LoVo (cell line): Measurements from ENCODE around the gene VPS13D.
"Not testable (repeated sequence)": the region's sequence is repeated elsewhere in the genome, so short reads cannot be mapped to it uniquely, and the experiment has no call there.

Source experiments
- DNase-seq: peaks from one replicate; pipeline ENCODE4 v3.0.0-alpha.2; 2016; ENCODE audit warnings: low spot score

VPS13D gene

DNA sequence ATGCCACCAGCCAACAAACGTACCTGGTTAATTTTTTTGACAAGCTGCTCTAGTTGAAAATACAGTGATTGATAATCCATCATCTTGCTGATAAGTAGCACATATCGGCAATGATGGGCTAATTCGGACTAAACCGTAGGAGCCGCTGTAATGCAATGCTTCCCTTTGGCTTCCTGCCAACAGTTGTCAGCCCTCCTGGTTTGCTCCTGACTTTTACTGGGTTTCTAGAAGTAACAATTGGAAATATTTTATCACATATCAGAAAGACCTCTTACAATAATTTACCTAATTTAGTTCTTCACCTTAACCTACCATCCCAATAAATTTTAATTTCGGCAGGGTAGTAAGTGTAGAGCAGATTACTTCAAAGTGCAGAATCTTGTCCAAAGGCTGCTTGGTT, 239.7 kb downstream of the VPS13D start:
- no peak for DNase-seq

DNA sequence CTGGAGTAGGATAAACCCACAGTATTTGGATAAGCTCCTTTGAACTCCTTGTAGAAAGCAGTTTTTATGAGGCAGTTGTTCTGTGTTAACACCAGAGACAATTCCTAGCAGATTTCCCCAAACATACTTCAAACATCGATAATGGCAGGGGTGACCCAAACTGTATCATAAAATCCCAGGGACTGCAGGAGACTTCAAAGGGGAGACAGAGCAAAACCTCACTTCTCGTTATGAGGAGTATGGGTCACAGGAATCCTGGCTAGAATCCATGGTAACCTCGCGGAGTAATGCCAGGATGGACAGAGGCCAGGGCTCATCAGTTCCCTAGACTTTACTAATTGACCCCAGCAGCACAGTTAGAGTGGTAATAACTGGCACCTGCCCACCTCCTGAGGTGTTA, 240.2 kb downstream of the VPS13D start:
- no peak for DNase-seq

DNA sequence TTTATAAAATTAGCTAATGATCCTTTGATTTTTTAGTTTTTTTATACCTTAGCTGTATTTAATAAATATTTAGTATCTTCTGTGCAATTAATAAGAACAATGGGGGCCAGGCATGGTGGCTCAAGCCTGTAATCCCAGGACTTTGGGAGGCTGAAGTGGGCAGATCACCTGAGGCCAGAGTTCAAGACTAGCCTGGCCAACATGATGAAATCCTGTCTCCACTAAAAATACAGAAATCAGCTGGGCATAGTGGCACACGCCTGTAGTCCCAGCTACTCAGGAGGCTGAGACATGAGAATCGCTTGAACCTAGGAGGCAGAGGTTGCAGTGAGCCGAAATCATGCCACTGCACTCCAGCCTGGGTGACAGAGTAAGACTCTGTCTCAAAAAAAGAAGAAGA, 241.1 kb downstream of the VPS13D start:
- DNase-seq: not testable (repeated sequence)

DNA sequence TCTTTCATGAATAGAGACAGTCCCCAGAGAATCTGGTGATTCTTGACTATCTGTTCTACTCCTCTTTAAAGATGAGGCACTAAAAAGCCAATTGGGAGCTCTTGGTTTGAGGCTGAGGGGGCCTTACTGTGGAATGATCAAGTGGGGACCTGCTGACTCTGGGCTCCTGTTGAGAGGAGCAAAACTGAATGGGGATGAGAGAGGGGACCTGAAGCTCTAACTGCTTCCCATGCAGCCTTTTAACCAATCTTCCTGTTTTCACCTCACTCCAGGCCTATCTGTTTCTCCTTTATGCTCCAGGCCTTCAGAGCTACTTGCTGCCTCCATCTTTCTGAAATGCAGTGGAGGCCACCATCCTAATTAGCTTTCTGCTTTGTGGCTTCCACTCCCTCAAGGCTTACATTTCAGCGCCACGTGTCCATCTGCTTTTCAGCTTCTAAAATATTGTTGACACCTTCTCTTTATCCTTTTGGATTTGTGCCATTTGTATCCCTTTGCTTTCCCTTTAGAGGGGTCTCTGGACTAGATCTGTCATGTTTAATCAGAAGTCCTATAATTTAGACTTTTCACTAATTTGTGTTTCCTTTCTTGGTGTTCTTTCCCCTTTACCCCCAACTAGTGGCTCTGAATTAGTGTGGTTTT, 242.4 kb downstream of the VPS13D start:
- no peak for DNase-seq

DNA sequence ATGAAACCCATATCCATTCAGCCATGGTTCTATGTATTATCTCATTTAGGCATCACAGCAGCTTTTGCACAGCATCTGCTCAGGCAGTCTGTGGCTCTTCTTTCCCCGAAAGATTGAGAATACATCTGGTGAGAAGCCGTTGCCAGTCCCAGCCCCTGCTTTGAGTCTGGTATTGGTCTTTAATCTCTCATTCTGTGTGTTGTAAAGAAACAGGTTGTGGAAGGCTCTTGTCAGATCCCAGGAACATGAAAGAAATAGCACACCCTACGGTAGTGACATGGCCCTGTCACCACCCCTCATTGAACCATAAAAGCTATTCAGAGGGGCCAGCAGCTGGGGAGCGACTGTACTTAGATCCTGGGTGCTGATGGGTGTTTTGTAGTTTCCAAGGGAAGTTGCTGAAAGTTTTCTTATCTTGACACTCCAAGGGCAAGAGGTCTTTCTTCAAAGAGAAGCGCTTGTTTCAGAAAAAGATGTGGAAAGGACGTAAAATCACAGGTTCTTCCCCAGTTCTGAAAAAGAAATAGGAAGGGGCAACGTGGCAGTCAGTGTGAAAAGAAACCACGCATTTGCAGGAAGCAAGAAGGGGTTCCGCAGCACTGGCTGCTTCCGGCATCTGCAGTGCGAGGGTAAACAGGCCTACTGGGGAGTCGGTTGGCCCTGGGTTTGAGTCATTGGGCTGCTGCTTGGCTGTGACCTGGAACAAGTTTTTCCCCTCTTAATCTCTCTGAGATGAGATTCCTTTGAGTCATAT, 243.1 kb downstream of the VPS13D start:
- DNase-seq: no peak

DNA sequence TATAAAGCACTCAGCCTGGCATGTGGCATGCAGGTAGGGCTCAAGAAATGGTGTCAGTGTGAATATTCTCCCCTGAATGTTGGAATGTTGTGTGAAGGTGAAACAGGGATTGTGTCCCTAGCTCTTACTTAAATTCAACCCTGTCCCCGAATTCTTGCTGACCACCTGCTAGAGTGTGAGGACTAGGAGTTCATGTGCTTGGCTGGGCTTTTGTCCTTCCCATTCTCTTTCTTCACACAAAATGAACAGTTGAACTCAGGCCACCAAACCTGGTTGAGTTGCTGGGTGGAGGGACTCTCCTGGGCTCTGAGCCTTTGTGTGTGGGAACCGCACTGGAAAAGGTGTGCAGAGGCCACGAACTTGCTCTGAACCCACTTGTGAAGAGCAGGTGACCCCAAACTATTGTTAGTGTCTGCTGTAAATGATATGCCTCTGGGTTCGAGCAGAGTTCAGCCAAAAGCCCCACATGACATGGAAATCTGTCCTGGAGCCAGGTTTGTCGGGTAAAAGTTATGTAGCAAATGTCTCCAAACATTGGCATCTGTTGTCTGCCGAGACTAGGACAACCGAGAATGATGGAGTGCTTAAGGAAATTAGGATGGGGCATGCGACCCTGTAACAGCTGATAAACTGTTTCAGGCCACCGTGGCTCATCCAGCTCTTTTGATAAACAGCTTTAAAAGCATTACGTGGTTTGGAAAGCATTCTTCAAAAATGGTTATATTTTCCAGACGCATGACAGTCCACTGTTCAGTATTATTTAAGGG, 243.9 kb downstream of the VPS13D start:
- no peak for DNase-seq

DNA sequence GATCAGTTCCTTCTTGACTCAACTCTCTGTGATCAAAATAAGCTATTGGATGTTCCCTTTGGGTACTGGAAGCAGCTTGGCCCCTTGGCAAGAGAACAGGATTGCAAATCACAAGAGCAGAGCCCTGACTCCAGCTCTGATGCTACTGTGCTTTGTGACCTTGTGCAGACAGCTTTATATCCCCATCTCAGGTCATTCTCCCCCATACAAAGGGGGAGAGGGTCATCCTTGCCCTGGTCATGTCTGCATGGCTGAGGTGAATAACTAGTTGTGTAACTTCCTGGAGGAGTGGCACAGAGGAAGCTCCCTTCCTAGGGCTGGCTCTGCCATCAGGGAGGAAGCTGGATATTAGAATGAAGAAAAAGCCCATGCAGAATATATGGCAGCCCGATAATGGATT, 245.3 kb downstream of the VPS13D start:
- peak; percentile 37 for DNase-seq

DNA sequence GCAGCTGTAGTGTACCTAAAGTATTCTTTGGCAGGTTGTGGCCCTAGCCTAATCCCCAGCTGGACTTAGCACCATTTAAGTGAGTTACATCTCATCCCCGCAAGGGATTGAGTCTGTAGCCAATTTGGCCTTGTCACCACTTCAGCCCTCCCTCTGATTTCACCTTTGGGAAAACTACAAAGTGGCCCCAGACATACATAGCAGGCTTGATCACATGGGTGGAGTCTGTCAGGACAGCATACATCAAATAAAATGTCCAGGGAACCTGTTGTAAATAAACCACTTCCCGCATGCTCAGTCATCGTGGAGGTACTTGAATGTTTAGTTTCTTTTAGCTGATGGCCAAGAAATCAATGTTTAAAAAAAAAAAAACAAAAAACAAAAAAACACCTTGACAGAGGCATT, 245.7 kb downstream of the VPS13D start:
- DNase-seq: peak; percentile 77

DNA sequence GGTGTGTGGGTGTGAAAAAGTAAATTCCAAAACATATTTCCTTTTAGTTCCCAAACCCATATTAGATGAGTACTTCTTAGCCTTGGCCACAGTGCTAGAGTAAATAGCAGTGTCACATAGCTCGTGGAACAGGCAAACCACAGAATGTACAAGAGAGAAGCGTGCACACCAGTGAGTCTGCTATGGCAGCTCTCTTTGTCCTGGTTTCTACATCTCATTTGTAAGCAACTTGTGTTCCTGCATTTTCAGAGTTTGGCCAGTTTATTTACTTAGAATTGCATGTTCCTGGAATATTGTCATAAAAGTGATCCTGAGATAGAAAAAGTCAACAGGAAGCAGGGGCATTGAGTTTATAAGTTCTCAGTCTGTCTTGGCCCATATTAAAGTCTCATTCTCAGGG, 246.1 kb downstream of the VPS13D start:
- DNase-seq: peak; percentile 43

DNA sequence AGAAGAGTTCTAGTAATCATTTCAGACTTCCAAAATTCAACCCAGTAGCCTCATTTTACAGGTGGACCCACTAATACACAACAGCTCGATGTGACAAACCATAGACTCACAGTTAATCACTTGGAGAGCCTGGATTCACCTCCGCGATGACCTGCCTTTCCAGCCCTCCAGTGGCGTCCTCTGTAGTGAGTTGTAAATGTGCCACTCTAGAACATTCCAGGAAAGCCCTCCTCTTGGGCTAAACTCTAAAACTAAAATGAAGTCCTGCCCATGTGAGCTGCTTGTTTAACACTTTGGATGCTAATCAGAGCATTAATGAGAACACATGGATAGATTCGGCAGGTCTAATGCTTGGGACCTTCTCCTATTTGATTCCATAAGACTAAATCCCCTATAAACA, 247.5 kb downstream of the VPS13D start:
- no peak for DNase-seq

DNA sequence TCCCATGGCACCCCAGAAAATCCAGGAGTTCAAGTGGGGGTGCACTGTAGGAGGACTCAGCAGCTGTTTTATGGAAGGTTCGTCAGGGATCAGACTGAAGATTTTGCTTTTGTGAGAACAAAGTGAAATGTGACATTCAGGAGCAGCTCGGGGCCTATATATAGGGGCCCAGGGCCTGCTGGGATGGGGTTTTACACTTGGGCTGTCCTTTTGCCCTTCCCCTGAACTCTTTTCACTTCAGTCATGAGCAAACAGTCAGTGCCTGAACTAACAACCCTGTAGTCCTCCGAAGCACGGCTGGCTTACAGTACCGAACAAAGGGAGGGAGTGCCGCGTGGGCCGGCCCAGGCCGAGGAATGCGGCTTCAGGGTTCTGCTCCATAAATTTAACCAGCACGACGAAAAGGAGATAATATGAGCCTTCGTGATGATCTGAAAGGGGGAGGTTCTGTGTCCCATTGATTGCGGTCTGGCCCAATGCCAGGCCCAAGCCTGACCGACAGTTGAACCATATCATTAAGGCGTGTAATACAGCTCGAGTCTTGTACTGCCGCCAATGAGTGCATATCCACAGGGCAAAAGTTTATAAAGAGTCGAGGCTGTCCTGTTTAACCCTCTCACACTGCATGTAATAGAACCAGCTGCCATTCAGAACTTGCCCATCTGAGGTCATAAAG, 248.2 kb downstream of the VPS13D start:
- DNase-seq: peak; percentile 94

DNA sequence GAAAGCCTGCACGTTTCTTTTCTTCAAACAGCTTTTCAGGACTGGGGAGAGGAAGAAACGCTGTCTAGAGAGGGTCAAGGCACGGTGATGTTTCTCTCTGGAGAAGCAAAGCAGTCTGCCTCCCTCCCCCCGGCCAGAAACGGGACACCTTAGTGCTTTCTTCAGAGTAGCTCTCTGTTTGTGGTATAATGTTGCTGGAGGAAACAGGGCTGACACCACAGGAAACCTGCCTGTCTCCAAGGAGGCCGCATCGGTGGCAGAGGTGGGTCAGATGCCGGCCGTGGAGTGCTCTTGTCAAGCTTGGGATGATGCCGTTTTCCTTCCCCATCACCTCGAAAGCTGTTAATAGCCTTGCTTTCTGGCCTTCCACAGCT, 248.8 kb downstream of the VPS13D start:
- no peak for DNase-seq

DNA sequence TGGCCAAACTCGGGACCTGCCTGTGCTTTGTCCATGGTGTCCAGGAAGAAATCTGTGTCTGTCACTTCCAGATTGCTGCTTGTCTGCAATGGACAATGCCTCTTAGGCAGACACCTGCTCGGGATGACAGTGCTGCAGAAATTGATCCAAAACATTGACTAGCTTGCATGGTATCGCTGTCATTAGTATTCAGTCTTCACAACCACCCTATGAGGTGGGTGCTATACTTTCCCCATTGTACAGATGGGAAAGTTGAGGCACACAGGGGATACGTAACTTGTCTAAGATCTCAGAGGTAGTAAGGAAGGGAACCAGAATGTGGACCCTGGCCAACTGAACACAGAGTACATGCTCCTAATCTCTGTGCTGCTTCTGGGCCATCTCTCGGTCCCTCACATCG, 249.5 kb downstream of the VPS13D start:
- DNase-seq: no peak

DNA sequence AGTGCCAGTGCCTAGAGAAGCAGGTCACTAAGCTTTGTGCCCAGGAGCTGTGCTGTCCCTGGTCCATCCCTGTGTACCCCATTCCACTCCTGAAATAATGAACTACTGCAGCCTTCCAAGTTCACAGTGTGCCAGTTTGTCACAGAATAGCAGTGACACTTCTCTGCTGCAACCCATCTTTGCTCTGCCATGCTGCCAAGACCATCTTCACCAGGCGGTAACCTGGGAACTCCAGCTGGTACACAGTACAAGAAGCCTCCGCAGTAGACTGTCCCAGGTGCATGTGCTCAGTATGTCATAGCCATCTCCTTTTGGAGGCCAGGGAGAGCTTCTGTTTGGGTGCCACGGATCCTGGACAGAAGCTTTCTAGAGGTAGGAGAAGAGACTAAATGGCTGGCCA, 250.2 kb downstream of the VPS13D start:
- no peak for DNase-seq

DNA sequence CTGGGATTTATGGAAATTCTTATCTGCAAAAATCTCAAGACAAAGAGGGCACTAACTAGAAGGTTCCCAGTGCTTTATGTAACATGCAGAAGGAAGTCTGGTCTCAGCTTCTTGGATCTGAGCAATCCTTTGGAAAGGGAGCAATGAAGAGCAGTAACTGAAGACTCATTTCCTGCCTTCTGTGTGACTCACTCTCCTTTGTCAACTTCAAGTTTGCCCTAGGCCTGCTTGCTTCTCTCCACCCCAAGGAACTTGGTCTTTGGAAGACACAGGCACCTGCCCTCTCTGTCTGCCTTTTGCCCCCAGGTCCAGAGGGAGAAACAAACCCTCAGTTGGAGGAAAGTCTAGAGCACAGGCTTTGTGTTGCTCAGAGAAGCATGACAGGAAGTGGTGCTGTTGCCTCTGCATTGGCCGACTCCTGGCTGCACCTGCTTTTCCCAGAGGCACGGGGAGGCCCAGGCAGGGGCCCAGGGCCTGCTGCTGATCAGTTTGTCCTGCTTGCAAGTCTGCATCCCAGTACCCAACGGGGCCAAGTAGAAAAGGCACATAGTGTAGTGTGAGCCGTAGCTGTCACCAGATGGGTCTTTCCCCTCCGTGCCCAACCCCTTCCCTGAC, 251.0 kb downstream of the VPS13D start:
- peak; percentile 85 for DNase-seq

DNA sequence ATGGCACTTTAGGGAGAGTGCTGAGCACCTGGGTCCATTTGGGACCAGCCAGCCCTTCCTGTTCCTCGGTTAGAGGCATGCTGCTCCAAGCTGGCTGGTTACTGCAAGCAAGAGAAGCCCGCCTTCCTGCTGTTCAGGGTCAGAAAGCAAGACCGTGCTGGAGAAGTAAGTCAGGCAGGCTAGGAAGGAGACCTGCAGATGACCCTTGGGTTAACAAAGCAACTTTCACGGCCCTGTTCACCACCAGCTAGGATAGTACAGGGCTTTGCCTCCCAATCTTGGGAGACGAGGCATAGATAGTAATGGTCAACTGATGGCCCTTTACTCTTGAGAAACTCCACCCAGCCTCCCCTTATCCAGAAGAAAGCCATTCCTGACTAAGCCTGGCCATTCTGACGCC, 252.1 kb downstream of the VPS13D start:
- no peak for DNase-seq

DNA sequence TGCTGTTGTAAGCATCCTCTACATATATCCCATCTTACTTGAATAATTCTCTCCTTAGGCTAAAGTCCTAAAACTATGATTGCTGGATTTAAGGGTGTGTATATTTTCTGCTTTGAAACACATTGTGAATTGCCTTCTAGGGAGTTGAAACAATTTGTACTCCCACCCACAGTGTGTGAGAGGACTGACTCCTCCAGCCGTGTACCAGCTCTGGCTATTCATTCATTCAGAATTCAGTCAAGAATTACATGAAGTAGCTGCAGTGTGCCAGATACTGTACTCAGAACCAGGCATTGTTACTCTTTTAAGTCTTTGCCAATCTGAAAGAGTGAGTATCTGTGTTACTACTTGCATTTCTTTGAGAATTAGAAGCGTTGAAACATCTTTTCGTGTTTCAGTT, 253.2 kb downstream of the VPS13D start:
- DNase-seq: no peak

DNA sequence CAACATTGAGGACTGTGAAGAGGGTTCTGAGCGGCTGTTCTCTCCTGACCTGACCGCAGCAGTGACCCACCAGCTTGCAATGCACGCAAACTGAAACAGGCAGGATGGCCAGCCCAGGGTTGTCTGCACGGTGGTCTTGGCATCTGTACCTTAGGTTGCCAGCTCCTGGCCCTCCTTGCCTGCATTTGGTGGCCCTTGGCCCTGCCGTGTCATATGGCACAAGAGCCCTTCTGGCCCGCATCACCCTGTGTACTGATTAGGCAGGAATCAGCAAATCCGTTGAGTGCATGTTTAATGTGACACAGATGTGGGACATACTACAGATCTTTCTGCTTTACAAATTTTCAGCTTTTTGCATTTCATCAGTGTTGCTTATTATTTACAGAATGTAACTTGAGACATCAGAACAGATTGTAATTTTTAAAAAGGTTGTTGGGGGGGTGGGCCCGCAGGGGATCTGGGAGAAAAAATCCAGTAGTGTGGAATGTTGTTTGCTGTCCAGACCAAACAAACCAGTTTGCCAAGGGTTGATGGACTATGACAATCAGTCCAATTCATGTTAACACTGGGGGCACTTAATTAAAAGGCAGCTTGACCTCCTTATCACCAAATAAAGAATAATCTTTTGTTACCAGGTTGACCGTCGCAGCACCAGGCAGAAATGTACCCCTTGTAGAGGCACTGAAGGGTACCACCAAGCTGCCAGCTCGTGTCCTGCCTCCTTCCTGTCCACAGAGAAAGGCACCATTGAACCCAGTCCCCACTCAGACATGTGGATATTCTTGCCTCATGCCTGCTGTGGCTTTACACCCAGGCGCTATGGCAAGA, 255.6 kb downstream of the VPS13D start:
- DNase-seq: no peak

DNA sequence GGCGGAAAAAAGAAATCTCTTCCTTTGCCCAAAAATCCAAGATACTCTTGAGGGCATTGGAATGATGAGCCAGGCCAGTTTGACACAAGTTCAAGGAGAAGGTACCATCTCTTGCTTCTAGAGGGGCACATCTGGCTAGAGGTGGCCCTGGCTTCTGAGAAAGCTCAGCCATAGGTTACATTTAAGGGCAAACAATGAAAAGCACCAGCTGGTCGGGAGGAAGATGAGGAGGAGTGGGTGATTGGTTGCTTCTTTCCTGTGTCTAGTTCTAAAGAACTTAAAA, 256.2 kb downstream of the VPS13D start:
- DNase-seq: no peak

DNA sequence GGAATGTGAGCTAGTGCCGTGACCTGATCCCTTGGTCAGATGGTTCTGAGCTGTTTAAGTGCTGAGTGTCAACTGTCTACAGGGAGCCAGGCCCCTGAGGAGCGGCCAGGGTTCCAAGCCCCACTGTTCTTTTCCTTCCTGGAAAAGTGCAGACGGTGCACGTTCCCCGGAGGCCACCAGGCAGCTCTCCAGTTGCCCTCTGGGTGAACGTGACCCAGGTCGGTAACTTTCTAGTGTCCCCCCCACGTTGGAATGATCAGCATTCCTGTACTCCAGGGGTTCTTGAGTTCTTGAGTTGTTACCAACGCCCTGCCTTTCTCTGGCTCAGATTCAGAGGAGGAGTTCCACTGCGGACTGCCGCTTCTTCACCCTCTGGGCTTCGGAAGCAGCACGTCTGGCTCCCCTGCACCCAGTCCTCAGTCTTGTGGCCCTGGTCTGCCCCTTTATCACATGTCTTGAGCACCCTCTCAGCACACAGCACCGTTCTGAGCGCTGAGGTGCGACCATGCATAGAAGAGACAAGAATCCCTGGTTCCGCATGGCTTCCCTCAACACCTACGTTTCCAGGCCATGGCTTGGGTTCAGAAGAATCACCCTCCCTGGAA, 256.7 kb downstream of the VPS13D start:
- no peak for DNase-seq

DNA sequence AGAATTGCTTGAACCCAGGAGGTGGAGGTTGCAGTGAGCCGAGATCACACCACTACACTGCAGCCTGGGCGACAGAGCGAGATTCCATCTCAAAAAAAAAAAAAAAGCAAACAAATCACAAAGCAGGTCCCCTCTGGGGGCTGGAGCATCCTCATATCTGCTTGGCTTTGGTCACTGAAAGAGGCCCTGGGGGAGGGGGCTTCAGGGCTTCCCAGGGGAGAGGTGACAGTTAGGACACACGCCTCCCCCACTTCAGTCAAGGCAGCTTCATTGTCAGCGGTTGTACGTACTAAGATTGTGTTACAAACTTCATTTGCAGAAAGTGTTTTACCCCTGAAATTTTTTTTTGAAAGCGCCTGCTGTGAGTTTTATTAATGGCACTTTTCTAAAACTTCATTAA, 257.7 kb downstream of the VPS13D start:
- DNase-seq: no peak
